NB4 (cell line): ENCODE results near the gene SPHK1.

Source experiments
- CTCF ChIP-seq: IDR thresholded peaks from one replicate; pipeline ENCODE4 v1.5.1; 2012; ENCODE audit warnings: low read depth, low read length
- POLR2A ChIP-seq: IDR thresholded peaks from 2 replicates; pipeline ENCODE4 v1.6.1; 2011; ENCODE audit warnings: mild to moderate bottlenecking; ENCODE audit not compliant: insufficient read length; ENCODE audit errors: extremely low read depth

- TF ChIP-seq CTCF (no peak), POLR2A (no peak)
Measured at GRCh38 chr17:76416899-76417298, 32.5 kb downstream of the SPHK1 start.
